HG03175 (cell line): Measurements from ENCODE around the gene EI24.
A peak's percentile ranks its signal among the peaks of the same experiment; 100 is the strongest.
"Not testable (repeated sequence)": the region's sequence is repeated elsewhere in the genome, so short reads cannot be mapped to it uniquely, and the experiment has no call there.

ENCODE experiments used
- ATAC-seq: cut with Tn5 transposase; IDR thresholded peaks from one replicate; pipeline ENCODE4 v1.9.1; 2021; ENCODE audit warnings: mild to moderate bottlenecking, moderate library complexity; ENCODE audit not compliant: unreplicated experiment

EI24 gene

DNA sequence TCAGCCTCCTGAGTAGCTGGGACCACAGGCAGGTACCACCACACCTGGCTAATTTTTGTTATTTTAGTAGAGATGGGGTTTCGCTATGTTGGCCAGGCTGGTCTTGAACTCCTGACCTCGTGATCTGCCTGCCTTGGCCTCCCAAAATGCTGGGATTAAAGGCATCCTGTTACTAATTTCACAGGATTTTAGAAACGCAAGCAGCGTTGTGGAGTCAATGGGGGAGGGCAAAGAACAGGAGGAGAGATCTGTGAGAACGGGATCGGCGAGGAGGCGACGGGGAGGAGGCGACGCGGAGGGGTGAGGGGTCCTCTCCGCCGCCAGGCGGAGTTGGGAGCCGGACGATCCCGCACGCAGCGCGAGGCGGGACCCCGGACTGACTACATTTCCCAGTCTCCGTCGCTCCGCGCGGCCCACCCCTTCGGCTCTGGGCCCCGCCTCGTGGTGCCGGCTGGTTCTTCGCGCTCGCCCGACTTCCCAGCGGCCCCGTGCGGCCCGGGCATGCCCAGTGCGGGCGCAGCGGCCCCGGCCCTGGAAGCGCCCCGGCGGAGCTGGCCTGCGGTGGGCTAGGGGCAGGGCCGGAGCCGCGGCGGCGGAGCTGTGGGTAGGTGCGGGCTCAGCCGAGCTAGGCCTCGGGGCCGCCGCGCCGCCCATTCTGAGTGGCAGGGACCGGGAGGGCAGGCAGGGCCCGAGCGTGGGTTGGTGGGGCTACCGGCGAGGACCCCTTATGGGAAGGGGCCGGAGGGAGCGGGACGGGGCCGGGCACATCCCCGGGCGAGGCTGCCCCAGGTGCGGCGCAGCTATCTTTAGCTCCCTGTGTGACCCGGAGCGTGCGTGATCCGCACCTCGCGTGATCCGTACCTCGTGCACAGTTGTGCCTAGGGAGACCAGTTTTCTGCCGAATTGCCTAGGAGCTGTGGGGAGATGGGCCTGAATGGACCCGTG is at the start of gene EI24:
Gene EI24 (plus strand): TSS at position 508 of the 945 bp plus-strand sequence. CDS start 3,051 bp downstream, outside the sequence.
- peak; percentile 95 for ATAC-seq

DNA sequence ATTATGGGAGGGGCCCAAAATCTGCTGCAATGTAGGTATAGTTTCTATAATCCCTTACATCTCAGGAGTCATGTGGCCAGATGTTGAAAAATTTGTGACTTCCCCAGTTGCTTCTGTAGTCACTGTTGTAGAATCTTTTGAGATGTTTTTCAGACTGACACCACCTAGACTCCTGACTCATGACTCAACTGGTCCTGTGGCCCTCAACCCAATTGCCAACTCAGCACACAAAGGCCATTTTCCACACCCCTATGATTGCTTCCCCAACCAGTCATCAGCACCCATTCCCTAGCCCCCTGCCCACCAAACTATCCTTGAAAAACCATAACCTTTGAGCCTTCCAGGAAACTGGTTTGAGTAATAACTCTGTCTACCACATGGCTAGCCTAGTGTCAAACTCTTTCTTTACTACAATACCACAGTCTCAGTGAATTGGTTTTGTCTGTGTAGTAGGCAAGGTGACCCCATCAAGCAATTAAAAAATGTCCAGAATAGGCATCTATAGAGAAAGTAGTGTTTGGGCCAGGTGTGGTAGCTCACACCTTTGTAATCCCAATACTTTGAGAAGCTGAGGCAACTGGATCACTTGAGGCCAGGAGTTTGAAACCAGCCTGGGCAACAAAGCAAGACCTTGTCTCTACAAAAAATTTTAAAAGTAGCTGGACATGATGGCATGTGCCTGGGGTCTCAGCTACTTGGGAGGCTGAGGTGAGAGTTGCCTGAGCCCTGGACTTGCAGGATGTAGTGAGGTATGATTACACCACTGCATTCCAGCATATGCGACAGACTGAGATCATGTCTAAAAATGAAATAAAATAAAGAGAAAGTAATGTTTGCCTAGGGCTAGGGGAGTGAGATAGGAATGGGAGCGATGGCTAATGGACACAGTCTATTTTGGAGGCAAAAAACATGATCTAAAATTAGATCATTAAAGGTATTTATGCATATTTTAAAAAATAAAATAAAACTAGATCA is 49.1 kb upstream of the EI24 start:
- ATAC-seq = no peak

DNA sequence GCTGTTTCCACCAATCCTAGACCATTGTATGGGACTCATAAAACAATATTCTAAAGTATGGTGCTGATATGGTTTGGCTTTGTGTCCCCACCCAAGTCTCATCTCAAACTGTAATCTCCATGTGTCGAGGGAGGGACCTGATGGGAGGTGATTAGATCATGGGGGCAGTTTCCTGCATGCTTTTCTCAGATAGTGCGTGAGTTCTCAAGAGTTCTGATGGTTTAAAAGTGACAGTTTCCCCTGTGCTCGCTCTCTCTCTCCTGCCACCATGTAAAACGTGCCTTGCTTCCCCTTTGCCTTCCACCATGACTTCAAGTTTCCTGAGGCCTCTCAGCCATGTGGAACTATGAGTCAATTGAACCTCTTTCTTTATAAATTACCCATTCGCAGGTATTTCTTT is 44.0 kb upstream of the EI24 start:
- no peak for ATAC-seq

DNA sequence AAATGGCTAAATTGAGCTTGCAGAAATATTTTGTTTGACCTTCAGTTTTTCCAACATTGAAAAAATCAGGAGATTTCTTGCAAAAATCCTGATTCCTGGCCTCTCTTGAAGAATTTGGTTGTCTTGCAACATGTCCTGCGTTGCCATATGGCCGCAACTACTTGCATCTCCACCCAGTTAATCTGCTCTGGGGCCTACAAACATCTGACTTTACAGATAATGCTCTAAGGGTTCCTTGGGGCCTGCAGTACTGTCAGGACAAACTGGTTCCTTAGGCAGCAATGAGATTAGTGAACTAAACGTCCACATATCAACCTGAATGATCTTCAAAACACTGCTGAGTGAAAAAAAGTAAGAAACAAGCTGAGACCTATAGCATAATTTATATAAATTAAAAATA is 36.6 kb upstream of the EI24 start:
- no peak for ATAC-seq

DNA sequence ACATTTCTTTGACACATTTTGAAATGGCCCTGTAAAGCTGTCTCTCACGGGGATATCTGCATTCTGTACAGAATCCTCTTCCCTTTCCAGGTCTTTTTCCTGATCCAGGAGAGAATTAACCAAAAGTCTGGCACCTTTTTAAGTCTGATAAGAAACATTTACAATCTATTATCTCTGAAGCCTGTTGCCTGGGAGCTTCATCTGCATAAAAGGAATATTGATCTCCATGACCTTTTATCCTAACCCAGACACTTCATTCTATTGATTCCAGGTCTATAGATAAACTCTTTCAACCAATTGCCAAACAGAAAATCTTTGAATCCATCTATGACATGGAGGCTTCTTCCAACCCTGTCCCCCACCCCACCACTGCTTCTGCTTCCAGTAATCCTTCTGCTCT is 33.7 kb upstream of the EI24 start:
- no peak for ATAC-seq

DNA sequence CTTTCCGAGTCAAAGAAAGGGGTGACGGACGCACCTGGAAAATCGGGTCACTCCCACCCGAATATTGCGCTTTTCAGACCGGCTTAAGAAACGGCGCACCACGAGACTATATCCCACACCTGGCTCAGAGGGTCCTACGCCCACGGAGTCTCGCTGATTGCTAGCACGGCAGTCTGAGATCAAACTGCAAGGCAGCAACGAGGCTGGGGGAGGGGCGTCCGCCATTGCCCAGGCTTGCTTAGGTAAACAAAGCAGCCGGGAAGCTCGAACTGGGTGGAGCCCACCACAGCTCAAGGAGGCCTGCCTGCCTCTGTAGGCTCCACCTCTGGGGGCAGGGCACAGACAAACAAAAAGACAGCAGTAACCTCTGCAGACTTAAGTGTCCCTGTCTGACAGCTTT is 32.4 kb upstream of the EI24 start:
- not testable (repeated sequence) for ATAC-seq

DNA sequence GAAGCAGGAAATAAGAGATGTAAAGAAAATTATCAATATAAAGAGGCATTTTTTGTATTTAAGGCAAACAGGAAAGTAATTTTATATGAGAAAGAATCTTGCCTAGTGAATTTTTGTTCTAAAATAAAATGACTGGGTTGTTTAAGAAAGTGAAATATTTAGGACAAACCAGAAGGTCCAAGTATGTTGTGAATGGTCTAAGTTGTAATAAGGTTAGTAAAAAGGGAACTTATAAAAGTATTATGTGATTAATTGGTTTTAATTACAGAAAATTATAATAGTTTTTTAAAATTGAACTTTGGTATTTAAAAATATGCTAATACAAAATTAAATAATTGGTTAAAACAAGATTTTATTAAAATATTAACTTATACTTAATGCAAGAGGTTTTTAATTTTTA is 26.6 kb upstream of the EI24 start:
- no peak for ATAC-seq

DNA sequence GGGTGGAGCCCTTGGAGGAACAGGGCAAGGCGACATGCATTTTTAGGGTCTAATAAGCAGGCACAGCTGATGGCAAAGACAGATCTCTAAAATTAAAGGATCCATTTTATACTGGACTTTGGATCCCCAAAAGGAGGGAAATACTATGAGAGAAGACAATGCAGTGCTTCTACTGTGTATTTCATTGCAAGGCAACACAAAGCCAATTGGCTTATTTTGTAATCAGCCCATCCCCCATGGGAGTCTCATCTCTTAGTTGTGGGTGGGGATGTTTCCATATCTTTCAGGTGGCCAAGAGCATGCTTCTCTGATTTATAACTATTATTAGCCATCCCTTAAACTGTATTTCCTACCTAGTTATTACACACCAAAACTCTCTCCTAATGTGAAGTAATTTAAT is 18.5 kb upstream of the EI24 start:
- ATAC-seq = no peak

DNA sequence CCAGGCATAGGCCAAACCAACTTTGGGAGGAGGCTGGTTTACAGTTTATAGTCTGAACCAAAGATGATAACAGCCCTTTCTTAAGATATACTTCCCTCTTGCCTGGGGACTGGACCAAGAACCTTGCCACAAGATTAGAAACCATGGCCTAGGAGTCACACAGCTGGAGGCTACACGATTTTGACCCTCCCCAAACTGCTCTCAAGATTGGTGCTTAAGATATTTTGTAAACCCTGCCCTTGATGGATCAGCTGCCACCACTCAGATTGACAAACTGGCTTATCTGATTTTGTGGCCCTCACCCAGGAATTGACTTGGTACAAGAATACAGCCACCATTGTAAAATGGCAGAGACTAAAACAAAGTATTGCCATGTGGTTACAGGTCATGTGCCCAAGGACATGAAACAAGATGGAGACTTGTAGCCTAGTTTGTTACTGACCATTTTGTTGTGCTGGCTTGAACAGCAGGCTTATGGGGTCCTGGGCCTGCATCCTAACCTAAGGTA is 17.4 kb upstream of the EI24 start:
- ATAC-seq = no peak

DNA sequence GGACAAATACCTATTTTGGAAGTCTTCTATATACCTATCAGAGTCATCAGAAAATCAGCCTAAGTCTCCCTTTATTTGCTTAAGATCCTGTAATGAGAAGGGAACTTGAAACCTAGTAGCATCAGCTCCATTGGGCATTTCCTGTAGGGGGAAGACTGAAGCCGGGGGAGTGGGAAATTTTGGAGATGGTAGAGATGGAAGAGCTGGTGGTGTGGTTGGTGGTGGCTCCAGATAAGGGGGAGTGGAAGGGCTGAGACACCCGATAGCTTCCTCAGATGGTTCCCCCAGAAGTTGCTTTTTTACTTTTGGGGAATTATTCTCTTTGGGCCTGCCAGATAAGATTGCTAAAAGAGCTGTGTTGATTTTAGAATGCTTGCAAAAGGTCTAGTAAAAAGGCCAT is 16.4 kb upstream of the EI24 start:
- ATAC-seq = no peak

DNA sequence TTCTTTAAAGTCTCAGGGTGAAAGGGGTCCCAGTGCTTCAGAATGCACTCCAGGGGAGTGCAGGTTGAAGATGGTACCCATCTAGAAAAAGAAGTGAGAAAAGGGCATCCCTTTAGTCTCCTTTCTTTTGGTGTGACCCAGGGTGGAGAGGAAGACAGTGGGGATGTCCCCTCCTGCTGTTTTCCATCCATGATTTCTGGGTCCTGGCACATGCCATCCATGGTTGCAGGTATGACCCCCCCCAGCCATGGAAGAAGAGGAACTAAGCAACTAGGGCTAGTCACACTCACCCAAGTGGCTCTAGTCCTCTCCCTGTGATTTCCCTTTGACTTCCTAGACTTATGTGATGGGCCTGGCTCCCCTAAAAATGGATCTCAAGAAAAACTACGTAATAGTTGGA is 15.9 kb upstream of the EI24 start:
- no peak for ATAC-seq

DNA sequence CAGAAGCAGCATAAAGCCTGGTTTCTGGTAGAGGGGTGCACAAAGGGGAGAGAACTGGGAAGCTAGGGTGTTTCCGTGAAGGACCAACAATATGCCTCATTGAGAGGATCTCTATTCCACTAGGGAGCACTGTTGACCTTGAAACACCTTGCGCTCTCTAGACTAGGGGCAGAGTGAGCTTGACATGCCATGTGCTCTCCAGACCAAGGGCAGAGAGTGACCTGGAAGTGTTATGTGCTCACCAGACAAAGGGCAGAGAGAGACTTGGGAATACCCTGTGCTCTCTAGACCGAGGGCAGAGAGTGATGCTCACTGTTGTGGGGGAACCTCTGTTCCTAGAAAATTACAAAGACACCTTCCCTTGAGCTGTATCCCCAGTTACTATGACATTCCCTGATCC is 15.2 kb upstream of the EI24 start:
- no peak for ATAC-seq

DNA sequence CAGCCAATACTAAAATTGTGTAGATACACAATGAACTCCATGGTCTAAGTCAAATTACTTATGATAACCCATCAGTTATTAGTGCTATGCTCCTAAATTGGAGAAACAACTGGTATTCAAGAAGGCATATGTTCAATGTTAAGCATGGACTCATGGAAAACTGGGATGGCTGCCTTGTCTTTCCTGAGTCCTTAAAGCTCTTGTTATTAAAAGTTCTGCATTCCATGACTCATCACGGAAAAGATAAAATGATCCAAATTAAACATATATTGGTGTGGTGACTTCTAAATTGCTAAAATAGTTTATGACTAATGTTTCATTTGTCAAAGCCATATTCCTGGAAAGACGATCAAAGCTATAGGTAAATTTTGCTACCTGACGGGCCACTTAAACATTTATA is 9.4 kb upstream of the EI24 start:
- ATAC-seq = no peak

DNA sequence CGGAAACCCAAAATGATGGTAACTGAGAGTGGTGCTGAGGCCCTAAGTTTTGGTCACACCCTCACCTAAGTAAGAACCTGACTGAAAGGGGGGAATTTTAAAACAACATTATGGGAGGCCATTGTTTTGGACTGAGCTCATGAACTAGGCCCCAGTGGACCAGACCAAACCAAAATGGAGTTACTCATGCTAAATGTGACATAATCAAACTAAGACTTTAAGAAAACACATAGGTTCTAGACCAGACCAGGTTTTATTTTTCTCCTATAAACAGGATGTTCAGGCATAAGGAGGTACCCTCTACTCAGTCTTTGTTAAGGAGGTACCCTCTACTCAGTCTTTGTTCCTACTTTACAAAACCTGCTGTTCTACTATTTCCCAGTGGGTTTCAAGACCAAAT is 7.4 kb upstream of the EI24 start:
- ATAC-seq = no peak

DNA sequence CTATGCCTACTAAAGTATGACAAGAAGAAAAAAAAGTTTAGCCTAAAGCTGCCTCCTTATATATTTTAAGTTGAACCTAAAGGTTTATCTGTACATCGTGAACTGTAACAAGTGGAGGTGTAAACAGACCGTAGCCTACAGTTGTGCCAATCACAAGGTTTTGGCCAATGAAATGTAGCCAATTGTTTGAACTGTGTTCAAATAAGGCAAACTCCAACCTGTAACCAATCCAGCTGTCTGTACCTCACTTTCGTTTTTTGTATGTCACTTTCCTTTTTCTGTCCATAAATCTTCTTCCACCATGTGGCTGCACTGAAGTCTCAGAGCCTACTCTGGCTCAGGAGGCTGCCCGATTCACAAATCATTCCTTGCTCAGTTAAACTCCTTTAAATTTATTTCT is 6.8 kb upstream of the EI24 start:
- no peak for ATAC-seq

DNA sequence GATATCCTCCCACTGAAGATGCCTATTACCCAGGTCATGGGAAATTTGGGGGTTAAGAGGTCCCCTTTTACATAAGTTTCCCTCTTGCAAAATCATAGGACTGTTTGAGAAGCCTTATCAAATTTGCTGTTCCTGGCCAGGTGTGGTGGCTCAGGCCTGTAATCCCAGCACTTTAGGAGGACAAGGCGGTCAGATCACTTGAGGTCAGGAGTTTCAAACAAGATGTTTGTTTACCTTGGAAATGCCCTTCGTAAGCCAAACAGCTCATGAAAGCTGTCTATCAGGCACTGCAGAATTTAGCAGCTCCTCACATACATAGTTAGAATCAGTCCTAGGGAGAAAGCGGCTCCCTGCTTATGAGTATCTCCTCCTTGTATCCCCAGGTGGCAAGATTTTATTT is 4.9 kb upstream of the EI24 start:
- ATAC-seq = no peak

DNA sequence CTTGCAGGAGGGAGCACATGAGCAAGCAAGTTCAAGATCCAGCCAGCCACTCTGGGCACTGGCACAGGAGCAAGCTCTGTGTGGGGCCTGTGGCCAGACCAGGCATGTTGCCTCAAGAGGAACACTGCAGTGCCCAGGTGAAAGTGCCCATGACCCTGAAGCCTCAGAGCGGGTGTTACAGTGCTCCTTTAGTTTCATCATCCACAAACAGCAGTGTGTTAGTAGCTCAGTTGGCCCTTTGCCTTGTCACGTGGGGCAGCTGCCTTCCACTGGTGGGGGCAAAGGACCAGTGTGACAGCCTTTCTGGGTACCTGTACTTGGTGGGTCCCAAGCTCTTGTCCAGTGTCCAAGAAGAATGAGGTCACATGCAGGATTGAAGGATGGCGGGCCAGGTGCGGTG is 3.0 kb upstream of the EI24 start:
- no peak for ATAC-seq

DNA sequence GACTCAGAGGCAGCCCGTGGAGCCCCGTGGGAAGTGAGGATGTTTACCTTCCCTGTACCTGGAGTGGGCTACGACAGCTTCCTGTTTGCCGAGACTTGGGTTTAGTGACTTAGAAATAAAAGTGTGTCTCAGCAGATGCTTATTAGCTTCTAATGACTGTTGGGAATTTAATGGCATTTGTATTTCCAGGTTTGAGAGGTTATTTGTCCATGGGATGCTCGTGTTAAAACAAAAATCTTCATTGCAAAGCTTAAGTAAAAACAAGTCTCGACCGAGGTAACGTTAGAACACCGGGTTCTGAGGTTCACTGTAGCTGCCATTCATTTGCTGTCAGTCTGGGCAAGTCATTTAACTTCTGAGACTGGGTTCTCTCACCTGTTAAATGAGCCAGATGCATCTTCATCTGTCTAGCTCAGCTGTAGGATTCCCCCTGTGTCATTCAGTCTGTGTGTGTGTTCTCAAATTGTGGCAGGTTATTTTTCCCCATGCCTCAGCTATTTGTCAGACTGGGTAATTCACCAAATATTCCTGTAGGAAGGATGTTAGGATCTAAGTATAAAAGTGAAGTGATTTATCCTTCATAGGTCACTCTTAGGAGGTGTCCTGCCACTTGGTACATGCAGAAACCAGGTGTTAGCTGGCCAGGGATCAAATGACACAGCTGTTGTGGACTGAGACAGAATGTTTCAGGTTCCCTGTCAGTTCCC is 791 bp downstream of the EI24 start:
- peak; percentile 36 for ATAC-seq

DNA sequence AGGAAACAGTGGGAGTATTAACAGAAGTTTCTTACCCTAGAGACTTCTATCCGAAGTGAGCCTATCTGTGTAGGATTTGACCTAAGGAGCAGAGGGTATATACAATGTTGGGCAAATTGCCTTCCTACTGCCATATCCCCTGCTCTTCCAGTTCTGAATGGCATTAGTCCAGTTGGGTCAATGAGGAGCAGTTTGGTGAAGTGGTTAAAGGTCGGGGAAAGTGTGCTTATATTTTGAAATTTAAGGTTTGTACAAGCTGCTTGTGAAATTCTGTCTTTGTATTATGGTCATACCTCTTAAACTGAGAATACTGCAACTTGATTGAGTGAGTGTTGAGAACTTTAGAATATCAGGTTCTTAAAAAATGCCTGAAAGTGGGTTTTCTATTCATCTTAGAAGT is 1.7 kb downstream of the EI24 start:
- no peak for ATAC-seq

DNA sequence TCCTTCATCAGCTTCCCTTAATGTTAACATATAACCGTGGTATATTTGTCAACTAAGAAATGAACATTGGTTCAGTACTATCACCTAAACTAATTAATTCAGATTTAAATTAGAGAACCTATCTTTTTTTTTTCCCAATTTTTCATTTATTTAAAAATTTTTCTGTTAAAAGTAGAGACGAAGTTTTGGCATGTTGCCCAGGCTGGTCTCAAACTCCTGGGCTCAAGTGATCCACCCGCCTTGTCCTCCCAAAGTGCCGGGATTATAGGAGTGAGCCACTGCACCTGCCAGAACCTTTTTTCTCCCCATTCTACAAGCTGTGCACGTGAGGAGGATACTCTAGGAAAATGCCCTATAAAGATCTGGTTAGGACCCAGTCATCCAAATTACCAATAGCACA is 3.6 kb downstream of the EI24 start:
- ATAC-seq = no peak

DNA sequence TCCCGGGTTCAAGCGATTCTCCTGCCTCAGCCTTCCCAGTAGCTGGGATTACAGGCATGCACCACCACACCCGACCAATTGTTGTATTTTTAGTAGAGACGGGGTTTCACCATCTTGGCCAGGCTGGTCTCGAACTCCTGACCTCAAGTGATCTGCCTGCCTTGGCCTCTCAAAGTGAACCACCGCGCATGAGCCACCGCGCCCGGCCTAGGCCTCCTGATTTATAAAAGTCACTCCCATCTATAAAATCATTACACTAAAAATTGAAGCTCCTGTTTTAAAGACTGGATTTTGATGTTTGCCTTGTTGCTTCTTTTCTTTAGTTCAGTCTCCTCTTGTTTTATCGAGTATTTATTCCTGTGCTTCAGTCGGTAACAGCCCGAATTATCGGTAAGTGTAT is 7.9 kb downstream of the EI24 start:
- ATAC-seq = not testable (repeated sequence)
